GM21723 (cell line): ENCODE data around the gene DAGLB.

ENCODE experiments used
- ATAC-seq: cut with Tn5 transposase; IDR thresholded peaks from one replicate; pipeline ENCODE4 v1.9.1; 2021; ENCODE audit warnings: mild to moderate bottlenecking, moderate library complexity; ENCODE audit not compliant: unreplicated experiment

DAGLB gene, protein sequence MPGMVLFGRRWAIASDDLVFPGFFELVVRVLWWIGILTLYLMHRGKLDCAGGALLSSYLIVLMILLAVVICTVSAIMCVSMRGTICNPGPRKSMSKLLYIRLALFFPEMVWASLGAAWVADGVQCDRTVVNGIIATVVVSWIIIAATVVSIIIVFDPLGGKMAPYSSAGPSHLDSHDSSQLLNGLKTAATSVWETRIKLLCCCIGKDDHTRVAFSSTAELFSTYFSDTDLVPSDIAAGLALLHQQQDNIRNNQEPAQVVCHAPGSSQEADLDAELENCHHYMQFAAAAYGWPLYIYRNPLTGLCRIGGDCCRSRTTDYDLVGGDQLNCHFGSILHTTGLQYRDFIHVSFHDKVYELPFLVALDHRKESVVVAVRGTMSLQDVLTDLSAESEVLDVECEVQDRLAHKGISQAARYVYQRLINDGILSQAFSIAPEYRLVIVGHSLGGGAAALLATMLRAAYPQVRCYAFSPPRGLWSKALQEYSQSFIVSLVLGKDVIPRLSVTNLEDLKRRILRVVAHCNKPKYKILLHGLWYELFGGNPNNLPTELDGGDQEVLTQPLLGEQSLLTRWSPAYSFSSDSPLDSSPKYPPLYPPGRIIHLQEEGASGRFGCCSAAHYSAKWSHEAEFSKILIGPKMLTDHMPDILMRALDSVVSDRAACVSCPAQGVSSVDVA

GRCh38 chr7:6447581-6448199 lies at the start of gene DAGLB:
TSS of gene DAGLB (minus strand) at chr7:6447954. CDS start at chr7:6447842, 112 bp downstream.
- ATAC-seq = peak; percentile 84

DNA sequence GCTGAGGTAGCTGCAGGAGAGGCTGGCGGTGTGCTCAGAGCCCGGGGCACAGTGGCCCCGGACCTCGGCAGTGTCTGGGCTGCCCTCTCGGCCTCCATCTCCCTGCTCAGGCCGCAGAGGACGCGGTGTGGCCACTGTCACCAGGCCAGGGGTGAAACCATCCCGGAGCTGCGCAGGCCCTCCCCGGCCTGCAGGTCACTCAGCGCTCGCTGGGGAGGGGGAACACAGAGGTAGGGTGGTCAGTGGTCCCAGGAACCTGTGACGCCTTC lies 49.8 kb upstream of the DAGLB start:
- no peak for ATAC-seq

DNA sequence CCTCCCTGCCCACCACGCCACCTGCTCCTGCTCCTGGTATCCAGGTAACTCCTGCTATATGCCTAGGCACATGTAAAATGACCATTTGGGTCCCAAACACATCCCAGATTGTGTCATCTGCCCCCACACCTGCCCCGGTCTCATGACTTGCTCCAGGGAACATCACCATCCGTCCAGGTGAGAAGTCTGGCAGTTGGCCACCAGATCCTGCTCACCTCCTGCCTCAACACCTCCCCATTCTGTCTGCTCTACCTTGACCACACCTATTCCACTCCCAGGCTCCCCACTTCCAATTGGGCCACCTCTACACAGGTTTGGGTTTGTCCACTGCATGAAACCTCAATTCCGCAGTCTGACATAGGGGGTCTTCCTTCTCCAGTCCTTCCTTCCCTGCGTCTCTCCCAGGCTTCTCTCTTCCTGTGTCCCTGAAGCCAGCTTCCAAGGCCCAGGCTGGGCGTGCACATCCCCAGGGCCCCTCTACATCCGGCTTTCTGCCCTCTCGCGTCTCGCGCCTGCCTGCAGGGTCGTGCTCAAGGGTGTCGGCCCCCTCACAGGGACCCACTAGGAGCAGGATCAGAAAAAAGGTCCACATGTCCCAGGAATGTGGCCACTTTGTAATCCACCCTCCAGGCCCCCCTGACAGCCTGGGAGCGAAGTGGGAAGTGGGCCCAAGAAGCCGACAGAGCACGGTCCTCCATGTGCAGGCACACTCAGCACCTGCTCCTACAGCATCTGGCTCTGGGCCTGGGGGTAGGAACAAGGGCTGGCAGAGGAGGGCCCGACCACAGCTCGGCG lies 49.3 kb upstream of the DAGLB start:
- ATAC-seq = no peak

DNA sequence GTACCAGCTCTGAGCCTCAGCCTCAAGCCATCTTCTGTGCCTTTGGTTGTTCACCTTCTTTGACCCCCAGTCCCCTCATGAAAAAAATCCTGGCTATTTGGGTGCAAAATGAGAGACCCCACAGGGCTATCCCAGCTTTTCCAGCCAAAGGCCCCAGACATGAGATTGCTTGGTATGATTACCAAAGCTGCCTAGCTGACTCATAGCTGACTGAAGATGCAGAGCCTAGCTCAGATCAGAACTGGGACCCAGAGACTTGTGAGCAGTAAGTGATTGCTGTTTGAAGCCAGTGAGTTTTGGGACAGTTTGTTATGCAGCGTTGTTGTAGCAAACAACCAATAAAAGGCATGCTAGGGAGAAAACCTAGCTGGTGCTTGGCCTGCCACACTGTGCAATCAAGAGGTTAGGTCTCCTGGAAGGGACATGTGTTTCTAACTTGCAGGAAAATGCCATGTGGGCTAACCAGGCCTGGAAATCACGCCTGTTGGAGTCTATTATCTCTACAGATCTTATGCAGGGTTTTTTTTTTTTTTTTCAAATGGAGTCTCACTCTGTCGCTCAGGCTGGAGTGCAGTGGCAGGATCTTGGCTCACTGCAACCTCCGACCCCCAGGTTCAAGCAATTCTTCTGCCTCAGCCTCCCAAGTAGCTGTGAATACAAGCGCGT lies 48.0 kb upstream of the DAGLB start:
- no peak for ATAC-seq

DNA sequence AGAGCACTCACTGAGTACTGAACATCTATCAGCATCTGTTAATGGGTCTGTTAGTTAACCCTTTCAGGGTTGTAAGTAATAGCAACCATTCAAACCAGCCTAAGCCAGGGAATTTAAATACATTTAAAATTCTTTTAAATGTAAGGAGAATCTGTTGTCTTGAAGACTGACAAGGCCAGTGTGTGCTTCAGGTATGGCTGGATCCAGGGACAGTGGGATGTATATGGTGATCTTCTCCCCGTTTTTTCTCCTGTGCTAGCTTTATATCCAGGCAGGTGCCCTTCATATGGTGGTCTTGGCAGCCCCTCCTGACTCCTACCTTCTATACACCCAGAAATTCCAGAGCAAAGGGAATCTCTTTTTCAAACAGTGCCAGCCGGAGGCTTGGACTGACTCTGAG lies 46.6 kb upstream of the DAGLB start:
- ATAC-seq = no peak

DNA sequence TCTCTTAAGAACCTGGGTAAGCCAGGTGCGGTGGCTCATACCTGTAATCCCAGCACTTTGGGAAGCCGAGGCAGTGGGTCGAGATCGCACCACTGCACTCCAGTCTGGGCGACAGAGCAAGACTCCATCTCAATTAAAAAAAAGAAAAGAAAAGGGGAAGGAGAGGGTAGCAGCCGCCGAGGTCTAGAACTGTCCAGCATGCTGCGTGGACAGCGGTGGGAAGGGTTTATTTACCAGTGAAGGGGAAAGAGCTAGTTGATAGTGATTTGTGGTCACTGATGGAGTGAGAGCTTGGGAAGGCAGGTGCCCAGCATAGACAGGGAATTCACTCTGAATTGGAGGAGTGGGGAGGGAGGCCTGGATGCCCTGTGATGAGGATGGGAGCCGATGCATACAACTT lies 43.4 kb upstream of the DAGLB start:
- no peak for ATAC-seq

GRCh38 chr7:6489612-6490011 lies 41.9 kb upstream of the DAGLB start:
- ATAC-seq = no peak

DNA sequence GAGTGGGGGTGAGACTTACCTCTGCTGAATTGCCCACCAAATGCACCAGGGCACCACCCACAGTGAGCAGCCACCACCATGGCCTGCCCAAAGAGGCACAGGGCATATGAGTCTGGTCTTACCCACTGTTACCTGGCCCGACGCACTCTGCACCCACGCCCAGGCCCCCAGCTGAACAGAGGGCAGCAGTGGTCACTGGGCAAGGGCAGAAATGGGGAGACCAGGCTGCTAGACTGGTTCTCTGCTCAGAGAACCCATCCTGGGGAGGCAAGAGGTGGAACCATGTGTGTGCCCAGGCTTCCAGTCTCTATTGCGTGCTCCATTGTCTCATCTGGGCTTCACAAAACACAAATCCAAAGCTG lies 39.4 kb upstream of the DAGLB start:
- ATAC-seq = no peak

GRCh38 chr7:6486438-6487183 lies 38.9 kb upstream of the DAGLB start:
- ATAC-seq = no peak

DNA sequence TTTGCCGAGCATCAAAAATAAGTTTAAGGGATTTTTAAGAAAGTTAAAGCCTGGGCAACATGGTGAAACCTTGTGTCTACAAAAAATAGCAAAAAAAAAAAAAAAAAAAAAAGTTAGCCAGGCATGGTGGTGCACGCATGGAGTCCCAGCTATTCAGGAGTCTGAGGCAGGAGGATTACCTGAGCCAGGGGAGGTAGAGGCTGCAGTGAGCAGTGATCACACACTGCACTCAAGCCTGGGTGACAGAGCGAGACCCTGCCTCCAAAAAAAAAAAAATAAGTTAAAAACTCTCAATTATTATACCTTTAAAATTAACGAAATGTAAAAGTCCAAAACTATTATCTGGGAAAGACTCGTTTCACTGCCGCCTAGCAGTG lies 35.0 kb upstream of the DAGLB start:
- no peak for ATAC-seq

GRCh38 chr7:6482307-6482706 lies 34.6 kb upstream of the DAGLB start:
- ATAC-seq = no peak

- no peak for ATAC-seq
Observed at GRCh38 chr7:6481445-6481844, 33.7 kb upstream of the DAGLB start.

- no peak for ATAC-seq
Observed at GRCh38 chr7:6480323-6480660, 32.5 kb upstream of the DAGLB start.

DNA sequence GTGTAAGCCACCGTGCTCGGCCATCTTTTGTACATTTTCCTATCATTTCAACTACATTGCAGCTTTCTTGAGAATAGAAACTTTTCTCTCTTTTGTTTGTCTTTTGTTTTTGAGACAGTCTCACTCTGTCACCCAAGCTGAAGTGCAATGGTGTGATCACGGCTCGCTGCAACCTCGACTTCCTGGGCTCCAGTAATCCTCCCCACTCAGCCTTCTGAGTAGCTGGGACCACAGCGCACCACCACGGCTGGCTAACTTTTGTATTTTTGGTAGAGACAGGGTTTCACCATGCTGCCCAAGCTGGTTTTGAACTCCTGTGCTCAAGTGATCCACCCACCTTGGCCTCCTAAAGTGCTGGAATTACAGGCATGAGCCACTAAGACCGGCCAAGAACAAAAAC lies 31.3 kb upstream of the DAGLB start:
- no peak for ATAC-seq

GRCh38 chr7:6478186-6478585 lies 30.4 kb upstream of the DAGLB start:
- no peak for ATAC-seq

DNA sequence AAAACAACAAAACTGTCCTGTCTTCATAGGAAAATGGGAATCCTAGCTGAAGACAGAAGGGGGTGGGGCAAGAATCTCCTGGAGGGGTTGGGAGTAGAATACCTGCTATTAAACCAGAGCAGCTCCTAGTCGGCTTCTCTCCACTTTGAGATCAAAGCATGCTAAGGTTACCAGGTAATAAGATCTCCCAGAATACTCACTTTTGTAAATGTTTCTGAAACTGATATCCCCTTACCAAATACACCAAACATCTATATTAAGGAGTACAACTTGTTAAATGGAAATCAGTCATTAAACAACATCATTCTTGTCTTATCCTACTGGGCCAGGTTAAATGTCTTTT lies 29.5 kb upstream of the DAGLB start:
- ATAC-seq = no peak

- no peak for ATAC-seq
Observed at GRCh38 chr7:6476596-6477317, 29.0 kb upstream of the DAGLB start.

GRCh38 chr7:6475433-6476186 lies 27.9 kb upstream of the DAGLB start:
- no peak for ATAC-seq

DNA sequence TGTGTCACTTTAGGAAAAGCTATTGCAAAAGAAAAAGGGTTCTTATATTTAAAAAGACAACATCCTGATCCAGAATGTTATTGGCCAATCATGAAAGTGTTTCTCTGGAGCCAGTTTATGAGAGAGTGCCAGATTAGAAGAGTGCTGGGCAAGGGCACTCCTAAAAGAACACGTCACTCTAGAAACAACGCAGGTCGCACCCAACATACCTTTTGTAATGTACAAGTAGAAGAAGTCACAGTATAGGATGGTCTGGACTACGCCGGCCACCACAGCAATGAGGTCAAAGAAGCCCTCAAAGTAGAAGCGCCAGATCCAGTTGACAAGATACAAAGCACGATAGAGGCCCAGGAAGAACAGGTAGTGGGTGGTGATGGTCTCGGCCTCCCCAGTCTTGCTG lies 18.1 kb upstream of the DAGLB start:
- ATAC-seq = no peak
